ENCODE data around the gene SHMT1. TPM values are rescaled to one million over a fixed set of nuclear protein-coding genes. Genes with fewer than 3 reads are reported as not detected.
"Not testable (repeated sequence)": the region's sequence is repeated elsewhere in the genome, so short reads cannot be mapped to it uniquely, and the experiment has no call there.

Gene SHMT1
- total RNA-seq, 1 donor from 2014 or later, result 33.1 TPM

- H3K27ac ChIP-seq, result no peak overlapping the region
- no peak for ATAC-seq
- peaks cover 74% of the 10 kb centered on the region for H3K36me3 ChIP-seq
- no peak for DNase-seq
- intact Hi-C loops (cut with DNase I), result no loop called here
- H3K4me3 ChIP-seq, result no peak overlapping the region
- TF ChIP-seq CTCF (IDR thresholded peaks at IDR 0.05), result no peak
- no peaks in the 10 kb centered on the region for H3K27me3 ChIP-seq (ENCODE audit: low read depth)
- H3K9me3 ChIP-seq, result no peaks in the 10 kb centered on the region
- H3K4me1 ChIP-seq, result no peaks in the 10 kb centered on the region
These were observed 23.4 kb downstream of the SHMT1 start for GRCh38 chr17:18339933-18340332.

GRCh38 chr17:18338158-18338557 is 25.2 kb downstream of the SHMT1 start:
- intact Hi-C loops (cut with DNase I); DNase-seq; ATAC-seq; H3K4me1 ChIP-seq; H3K9me3 ChIP-seq; H3K27ac ChIP-seq; H3K27me3 ChIP-seq (ENCODE audit: low read depth); H3K4me3 ChIP-seq: not testable (repeated sequence)
- peaks cover 77% of the 10 kb centered on the region for H3K36me3 ChIP-seq

- no peak for TF ChIP-seq CTCF (IDR thresholded peaks at IDR 0.05)
- Histone ChIP-seq H3K27ac (no peak overlapping the region), H3K4me3 (no peak overlapping the region), H3K36me3 (peaks cover 90% of the 10 kb centered on the region), H3K4me1 (no peaks in the 10 kb centered on the region), H3K9me3 (no peaks in the 10 kb centered on the region), H3K27me3 (ENCODE audit: low read depth) (no peaks in the 10 kb centered on the region)
- intact Hi-C loops (cut with DNase I), result no loop called here
- no peak for DNase-seq
- ATAC-seq, result no peak
These were observed 30.4 kb downstream of the SHMT1 start for GRCh38 chr17:18332909-18333489.

- Histone ChIP-seq H3K4me1 (no peaks in the 10 kb centered on the region), H3K9me3 (no peaks in the 10 kb centered on the region), H3K4me3 (no peak overlapping the region), H3K27me3 (ENCODE audit: low read depth) (no peaks in the 10 kb centered on the region), H3K27ac (no peak overlapping the region), H3K36me3 (peaks cover 97% of the 10 kb centered on the region)
- TF ChIP-seq CTCF (IDR thresholded peaks at IDR 0.05), result no peak
- ATAC-seq, result no peak
- intact Hi-C loops (cut with DNase I), result no loop called here
- DNase-seq, result no peak
These were observed 31.5 kb downstream of the SHMT1 start for GRCh38 chr17:18331879-18332278.

GRCh38 chr17:18328643-18329204 is 34.6 kb downstream of the SHMT1 start:
- intact Hi-C loops (cut with DNase I), result no loop called here
- no peak for TF ChIP-seq CTCF (IDR thresholded peaks at IDR 0.05)
- no peaks in the 10 kb centered on the region for H3K27me3 ChIP-seq (ENCODE audit: low read depth)
- no peaks in the 10 kb centered on the region for H3K9me3 ChIP-seq
- DNase-seq, result no peak
- no peak overlapping the region for H3K27ac ChIP-seq
- peaks cover 98% of the 10 kb centered on the region for H3K36me3 ChIP-seq
- H3K4me1 ChIP-seq, result peaks cover 3% of the 10 kb centered on the region
- no peak overlapping the region for H3K4me3 ChIP-seq
- ATAC-seq, result no peak

GRCh38 chr17:18327556-18327955 is 35.8 kb downstream of the SHMT1 start:
- no peaks in the 10 kb centered on the region for H3K9me3 ChIP-seq
- no peaks in the 10 kb centered on the region for H3K27me3 ChIP-seq (ENCODE audit: low read depth)
- intact Hi-C loops (cut with DNase I), result no loop called here
- DNase-seq (no peak), ATAC-seq (no peak)
- peaks cover 98% of the 10 kb centered on the region for H3K36me3 ChIP-seq
- no peak overlapping the region for H3K4me3 ChIP-seq
- H3K4me1 ChIP-seq, result peaks cover 3% of the 10 kb centered on the region
- TF ChIP-seq CTCF (IDR thresholded peaks at IDR 0.05), result no peak
- H3K27ac ChIP-seq, result no peak overlapping the region
